DMS53 treated with DMSO at 0.1 percent for 48 hours (cell line): Measurements from ENCODE around the gene C18orf54.
A peak's percentile ranks its signal among the peaks of the same experiment; 100 is the strongest.
"Not testable (repeated sequence)": the region's sequence is repeated elsewhere in the genome, so short reads cannot be mapped to it uniquely, and the experiment has no call there.

Experiments used
- DNase-seq: peaks from one replicate; lab custom pipeline; 2025; ENCODE audit not compliant: unreplicated experiment; lab: John Stamatoyannopoulos, UW

C18orf54 gene

DNA sequence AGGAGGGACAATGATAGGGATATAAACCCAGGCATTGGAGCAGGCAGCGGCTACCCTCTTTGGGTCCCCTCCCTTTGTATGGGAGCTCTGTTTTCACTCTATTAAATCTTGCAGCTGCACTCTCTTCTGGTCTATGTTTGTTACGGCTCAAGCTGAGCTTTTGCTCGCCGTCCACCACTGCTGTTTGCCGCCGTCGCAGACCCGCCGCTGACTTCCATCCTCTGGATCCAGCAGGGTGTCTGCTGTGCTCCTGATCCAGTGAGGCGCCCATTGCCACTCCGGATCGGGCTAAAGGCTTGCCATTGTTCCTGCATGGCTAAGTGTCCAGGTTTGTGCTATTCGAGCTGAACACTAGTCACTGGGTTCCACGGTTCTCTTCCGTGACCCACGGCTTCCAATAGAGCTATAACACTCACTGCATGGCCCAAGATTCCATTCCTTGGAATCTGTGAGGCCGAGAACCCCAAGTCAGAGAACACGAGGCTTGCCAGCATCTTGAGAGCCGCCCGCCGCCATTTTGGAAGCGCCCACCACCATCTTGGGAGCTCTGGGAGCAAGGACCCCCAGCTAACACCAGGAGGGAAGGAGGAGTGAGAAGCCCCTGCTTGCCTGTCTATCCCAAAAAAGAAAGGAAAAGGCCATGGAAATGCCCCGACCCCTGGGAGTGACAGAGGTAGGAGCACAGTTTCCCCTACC, 29.2 kb downstream of the C18orf54 start:
- not testable (repeated sequence) for DNase-seq

DNA sequence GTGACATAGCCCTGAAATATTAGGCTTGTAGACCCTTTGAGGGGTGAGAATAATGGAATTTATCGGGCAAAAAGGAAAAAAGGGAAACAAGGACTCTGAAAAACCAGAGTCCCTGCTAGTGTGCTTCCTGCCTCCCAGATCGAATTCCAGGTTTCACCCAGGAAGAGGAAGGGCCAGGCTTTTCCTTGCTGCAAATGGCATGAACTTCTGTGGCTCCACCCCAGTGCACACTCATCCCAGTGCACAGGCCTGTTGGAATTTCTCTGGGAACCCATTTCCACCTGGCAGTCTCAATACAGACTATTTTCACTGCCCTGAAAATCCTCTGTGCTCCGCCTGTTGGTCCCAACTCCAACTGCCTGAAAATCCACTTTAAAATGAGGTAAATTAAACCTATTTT, 29.9 kb downstream of the C18orf54 start:
- no peak for DNase-seq

DNA sequence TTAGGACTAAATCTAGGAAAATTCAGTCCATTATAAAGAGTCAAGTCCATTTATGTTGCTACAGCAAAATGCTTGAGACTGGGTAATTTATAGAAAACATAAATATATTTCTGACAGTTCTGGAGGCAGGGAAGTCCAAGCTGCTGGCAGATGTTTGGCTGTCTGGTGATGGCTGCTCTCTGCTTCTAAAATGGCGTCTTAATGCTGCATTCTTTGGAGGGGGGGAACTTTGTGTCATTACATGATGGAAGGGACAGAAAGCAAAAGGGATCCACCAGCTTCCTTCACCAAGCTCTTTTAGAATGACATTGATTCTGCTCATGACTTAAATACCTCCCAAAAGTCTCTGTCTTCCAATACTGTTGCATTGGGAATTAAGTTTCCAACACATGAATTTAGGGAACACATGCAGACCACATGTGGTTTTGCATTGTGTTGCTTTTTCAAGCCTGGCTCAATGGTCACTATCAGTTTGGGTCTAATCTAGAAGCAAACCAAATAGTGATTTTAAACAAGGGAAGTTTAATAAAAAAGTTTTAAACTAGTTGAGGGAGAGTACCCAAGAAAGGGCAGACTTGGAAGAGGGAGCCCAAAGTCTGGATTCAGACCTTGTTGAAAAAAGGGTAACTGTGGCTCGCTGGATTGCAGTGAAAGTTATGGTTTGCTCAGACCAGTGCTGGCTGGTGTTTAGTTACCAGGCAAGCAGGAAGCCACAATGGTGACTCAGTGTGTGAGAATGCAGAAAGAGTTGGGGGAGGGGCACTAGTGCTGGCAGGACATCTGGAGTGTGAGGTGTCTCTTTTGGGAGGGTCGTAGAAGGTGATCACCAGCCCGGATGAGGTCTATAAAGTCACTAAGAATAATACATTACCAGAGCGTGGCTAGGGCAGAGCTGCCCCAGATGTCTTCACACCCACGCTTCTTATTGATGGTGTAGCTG, 30.8 kb downstream of the C18orf54 start:
- peak; percentile 85 for DNase-seq

DNA sequence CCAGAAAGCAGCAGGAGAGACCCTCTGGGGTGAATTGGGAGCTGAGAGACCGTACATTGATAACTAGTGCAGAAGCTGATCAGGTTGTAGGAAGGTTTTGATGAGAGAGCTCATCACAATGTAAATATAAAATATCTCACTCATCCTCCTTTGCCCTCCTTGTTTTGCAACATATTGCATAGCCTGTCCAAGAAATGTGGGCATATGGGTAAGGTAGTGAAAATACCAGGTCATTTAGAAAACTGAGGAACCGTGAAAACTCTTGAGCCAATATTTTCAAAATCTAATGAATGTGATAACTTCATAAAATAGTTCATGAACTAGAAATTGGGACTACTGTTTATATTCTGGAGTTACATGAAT, 31.4 kb downstream of the C18orf54 start:
- no peak for DNase-seq

DNA sequence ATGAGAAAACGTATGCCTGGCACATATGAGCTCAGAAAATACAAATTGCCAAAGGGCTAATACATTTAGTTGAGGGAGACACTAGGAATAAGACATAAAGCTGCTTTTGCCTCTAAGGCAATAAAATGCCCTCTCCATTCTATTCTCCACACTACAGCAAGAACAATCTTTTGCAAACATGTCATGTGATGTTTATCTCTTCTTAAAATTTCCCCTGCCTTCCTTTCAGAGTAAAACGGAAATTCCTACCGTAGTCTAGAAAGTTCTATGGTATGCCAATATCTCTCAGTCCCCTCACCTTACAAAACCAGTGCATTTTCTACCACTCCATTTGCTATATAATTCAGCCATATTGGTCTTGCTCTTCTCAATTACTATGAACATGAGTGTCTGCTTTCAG, 33.1 kb downstream of the C18orf54 start:
- no peak for DNase-seq

DNA sequence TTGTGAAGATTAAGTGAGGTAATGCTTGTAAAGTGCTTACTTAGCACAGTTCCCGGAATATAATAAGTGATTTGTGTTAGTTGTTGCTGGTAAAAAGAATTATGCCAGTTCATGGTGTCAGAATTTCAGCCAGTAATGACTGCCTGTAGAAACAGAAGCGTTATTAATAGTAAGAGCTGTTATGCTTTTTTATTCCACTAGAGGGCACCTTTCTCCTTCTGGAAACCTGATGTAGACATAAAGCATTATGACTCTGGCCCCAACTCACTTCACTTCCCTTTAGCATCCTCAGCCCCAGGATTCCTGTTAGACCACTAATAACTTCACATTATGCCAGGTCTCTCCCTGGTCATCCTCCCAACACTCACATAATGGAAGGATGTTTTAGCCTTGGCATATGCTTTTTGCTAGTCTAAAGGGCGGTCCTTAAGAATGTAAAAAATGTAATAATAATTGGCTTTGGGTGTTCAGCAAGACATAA, 34.9 kb downstream of the C18orf54 start:
- DNase-seq: peak; percentile 90

DNA sequence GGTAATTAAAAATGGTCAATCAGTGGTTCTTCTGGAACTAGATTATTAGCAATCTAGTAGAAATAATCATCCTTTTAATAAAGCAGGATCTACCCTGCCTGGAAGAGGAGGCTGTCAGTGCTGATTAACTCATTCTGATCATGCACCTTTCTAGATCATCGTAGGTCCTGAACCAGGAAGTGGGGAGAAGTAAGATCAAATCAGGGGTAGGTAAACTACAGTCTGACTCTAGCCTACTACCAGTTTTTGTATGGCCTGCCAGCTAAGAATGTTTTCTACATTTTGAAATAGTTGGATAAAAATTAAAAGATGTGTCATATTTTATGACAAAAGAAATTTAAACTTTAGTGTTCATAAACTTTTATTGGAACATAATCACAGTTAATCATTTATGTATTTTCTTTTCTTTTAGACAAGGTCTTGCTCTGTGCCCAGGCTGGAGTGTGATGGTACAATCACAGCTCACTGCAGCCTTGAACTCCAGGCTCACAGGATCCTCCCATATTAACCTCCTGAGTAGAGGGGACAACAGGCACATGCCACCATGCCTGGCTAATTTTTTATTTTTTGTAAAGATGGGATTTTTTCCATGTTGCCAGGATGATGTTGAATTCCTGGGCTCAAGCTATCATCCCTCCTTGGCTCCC, 36.1 kb downstream of the C18orf54 start:
- DNase-seq: no peak

DNA sequence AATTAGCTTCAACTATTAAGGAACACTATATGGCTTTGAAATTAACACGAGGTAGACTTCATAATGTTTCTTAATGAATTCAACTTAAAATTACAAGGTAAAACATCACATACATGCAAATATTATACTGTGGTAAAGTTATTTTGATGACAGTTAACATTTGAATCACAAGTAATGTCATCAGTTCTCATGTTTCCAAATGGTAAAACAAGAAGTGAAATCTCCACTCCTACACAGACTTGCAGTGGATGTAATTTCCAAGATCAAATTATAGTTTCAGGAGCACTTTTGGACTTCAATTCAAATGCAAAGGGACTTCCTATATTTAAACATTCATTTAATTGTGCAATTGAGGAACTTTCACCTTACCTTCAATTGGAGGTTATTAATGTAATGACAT, 39.1 kb downstream of the C18orf54 start:
- DNase-seq: no peak

DNA sequence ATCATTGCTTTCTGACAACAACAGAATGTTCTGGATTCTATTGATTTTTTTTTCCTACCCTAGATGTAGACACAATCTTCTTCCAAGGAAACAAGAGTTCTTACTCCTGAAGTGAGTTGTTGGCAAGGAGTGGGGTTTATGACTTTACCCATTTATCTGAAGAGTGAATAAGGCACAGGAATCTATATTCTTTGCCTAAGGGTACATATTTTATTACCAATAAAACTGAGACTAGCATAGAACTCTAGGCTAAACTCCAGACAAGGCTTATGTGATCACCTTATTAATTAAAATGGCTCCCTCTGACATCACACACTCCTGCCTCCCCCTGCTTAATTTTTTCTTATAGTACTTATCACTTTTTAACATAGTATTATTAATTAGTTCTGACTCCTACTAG, 47.6 kb downstream of the C18orf54 start:
- no peak for DNase-seq

DNA sequence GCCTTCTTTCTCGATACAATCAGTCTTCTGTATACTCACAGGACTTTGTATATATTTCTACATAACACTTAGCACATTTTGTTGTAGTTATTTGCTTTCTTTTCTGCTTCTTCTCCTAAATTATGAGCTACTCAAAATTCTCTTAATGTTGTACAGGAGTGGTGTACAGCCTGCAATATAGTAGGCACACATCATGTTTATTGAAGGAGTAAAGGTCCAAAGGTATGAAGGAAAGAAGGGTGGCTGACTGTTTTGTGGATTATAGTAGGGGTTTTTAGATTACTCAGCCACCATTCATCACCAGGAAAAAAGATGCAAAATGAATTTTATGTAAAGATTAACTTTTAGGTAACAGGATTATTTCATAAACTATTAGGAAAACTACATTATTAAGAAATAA, 54.1 kb downstream of the C18orf54 start:
- no peak for DNase-seq

DNA sequence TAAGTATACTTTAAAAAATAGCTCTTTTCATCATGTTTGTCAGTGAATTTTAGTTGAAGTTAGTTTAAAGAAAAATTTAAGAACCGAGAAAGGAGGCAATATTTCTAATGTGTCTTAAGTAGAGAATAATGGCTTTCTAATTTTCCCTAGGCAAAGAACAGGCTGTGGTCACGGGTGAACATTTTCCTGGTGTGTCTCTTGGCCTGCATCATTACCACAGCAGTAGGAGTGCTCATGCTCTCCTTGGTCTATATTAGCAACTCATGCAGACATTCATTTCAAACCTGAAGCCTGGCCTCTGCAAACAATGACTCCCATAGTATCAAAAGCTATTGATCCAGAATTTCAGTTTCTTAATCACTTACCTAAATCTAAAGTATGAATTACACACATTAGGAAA, 57.4 kb downstream of the C18orf54 start:
- DNase-seq: no peak

DNA sequence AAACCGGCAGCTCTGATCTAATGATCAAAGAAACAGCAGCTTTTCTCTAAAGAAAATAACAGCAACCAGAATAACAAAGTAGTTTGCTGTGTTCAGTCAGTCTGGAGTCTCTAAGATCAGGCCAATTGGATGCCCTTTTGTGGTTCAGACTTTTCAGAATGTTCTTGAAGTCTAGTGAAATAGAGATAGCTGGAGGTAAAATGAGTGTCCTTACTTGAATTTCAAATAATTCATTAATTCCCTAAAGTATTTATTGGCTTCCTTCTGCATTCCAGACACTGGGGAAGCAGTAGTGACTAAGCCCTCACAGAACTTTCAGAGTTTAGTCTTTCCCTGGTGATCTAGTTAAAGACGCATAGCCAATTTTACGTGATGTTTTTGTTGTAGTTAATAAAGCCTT, 58.7 kb downstream of the C18orf54 start:
- DNase-seq: no peak

DNA sequence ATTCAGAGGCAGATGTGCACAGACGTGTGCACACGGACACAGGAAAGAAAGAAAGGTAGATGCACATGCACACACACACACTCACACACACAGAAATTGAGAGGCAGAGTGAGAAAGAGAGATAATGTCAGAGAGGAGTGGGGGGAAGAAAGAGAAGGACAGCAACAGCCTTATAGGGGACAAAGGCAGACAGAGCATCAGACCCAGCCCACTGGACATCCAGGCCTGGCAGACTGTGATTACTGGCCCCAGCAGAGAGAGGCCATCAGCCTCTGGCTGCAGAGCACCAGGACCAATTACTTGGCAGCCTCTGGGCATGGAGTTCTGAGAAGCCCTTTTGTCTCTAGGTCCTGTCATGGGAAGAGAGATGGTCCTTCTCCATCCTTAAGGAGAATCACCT, 66.1 kb downstream of the C18orf54 start:
- no peak for DNase-seq

DNA sequence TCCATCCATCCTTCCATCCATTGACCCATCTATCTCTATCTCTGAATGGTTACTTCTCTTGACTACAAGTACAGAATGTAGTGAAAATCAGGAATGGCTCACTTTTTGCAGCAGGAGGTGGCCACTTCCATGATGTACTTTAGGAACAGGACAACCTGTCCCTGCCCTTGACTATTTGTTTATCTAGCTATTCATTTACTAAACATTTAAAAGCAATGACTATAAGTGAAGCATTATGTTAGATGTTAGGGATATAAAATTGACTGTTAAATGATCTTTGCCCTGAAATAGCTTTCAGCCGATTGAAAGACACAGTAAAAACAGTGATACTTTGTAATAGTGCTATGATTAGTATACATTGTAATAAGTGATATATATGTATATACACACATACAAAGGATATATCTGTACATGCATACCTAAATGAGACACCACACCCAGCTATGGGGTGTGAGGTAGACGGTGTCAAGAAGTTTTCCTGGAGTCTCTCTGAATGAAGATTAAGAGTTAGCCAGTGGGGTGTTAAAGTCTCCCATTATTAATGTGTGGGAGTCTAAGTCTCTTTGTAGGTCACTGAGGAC, 68.5 kb downstream of the C18orf54 start:
- no peak for DNase-seq
